Chondrocyte (in vitro differentiated cells): ENCODE data around the gene SPACA4. TPM values are rescaled to one million over a fixed set of nuclear protein-coding genes. Genes with fewer than 3 reads are reported as not detected.
"Not testable (repeated sequence)": the region's sequence is repeated elsewhere in the genome, so short reads cannot be mapped to it uniquely, and the experiment has no call there.

Source experiments
- DNase-seq: peaks from one replicate; pipeline ENCODE4 v3.0.0; 2021; ENCODE audit warnings: mixed read lengths, low spot score
- H3K27ac Mint-ChIP-seq: one replicate; pipeline ENCODE4 v1.8.0; 2021; ENCODE audit warnings: mild to moderate bottlenecking, moderate library complexity, mixed read lengths; ENCODE audit not compliant: unreplicated experiment
- H3K27me3 Mint-ChIP-seq: 2 replicates; pipeline ENCODE4 v1.8.0; 2021; ENCODE audit warnings: low read depth, mixed read lengths
- H3K36me3 Mint-ChIP-seq: 2 replicates; pipeline ENCODE4 v1.8.0; 2021; ENCODE audit warnings: low read depth, mixed read lengths
- H3K4me1 Mint-ChIP-seq: 2 replicates; pipeline ENCODE4 v1.8.0; 2021; ENCODE audit warnings: low read depth, mild to moderate bottlenecking, mixed read lengths
- H3K4me3 Mint-ChIP-seq: one replicate; pipeline ENCODE4 v1.8.0; 2021; ENCODE audit warnings: mild to moderate bottlenecking, moderate library complexity, mixed read lengths; ENCODE audit not compliant: unreplicated experiment
- H3K9me3 Mint-ChIP-seq: 2 replicates; pipeline ENCODE4 v1.8.0; 2021; ENCODE audit warnings: low read depth, mixed read lengths
- CTCF ChIP-seq: fragments of 200-600 bp; sonication (generic); IDR thresholded peaks from 2 replicates; pipeline ENCODE4 v1.5.0; 2021; ENCODE audit warnings: antibody characterized with exemption, mild to moderate bottlenecking, moderate library complexity
- total RNA-seq: library from RNA; stranded (reverse); gene quantifications from 3 replicates; pipeline ENCODE4 v1.2.1, GENCODE V29; 2021

The SPACA4 gene
- total RNA-seq, 1 donor from 2014 or later: not detected

DNA sequence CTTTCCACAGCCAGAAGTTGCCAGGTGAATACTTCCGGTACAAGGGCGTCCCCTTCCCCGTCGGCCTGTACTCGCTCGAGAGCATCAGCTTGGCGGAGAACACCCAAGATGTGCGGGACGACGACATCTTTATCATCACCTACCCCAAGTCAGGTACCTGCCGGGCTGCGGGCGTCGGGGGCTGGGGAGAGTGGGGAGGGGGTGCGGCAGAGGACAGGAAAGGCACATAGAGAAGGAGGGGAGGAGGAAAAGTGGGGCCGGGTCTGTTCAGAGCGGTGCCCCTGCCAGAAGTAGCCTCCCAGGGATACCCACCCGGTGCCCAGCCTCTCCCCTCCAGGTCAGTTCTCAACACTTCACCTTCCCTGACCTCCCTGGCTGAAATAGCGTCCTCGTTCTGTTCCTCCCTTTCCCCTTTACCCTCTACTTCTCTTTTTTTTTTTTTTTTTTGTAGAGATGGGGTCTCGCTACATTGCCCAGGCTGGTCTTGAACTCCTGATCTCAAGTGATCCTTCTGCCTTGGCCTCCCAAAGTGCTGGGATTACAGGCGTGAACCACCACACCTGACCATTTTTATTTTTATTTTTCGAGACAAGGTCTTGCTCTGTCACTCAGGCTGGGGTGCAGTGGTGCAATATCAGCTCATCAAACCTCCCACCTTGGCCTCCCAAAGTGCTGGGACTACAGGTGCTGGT, 30.5 kb upstream of the SPACA4 start:
- DNase-seq: no peak
- TF ChIP-seq CTCF: no peak
- no peaks in the 10 kb centered on the region for H3K36me3 Mint-ChIP-seq
- H3K4me3 Mint-ChIP-seq: no peak overlapping the region
- H3K27ac Mint-ChIP-seq: no peak overlapping the region
- peaks cover 10% of the 10 kb centered on the region for H3K4me1 Mint-ChIP-seq
- no peaks in the 10 kb centered on the region for H3K9me3 Mint-ChIP-seq
- H3K27me3 Mint-ChIP-seq: no peaks in the 10 kb centered on the region

DNA sequence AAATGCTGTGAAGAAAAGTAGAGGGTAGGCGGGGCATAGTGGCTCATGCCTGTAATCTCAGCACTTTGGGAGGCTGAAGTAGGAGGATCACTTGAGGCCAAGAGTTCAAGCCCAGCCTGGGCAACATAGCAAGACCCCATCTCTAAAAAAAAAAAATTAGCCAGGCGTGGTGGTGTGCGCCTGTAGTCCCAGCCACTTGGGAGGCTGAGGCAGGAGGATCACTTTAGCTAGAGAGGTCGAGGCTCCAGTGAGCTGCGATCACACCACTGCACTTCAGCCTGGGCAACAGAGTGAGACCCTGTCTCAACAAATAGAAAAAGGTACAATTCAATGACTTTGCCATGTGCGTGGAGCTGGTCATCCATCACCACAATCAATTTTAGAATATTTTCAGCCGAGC, 28.6 kb upstream of the SPACA4 start:
- H3K4me3 Mint-ChIP-seq, H3K27ac Mint-ChIP-seq, DNase-seq, H3K9me3 Mint-ChIP-seq, H3K36me3 Mint-ChIP-seq, H3K27me3 Mint-ChIP-seq: not testable (repeated sequence)
- H3K4me1 Mint-ChIP-seq: peaks cover 10% of the 10 kb centered on the region

DNA sequence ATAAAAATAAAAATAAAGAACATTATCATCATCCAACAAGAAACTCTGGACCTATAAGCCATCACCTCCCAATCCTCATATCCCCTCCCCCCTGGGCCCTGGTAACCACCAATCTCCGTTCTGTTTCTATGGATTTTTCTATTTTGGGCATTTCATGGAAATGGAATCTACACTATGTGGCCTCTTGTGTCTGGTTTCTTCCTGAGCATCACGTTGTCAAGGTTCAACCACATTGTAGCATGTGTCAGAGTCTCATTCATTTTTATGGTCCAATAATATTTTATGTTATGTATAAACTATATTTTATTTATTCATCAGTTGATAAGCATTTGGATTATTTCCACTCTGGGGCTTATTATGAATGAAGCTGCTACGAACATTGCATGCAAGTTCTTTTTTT, 27.7 kb upstream of the SPACA4 start:
- Mint-ChIP-seq H3K4me3 (no peak overlapping the region), H3K9me3 (no peaks in the 10 kb centered on the region), H3K36me3 (no peaks in the 10 kb centered on the region), H3K4me1 (peaks cover 12% of the 10 kb centered on the region), H3K27me3 (no peaks in the 10 kb centered on the region), H3K27ac (peak overlapping the region; percentile 57)
- DNase-seq: no peak
- no peak for TF ChIP-seq CTCF

DNA sequence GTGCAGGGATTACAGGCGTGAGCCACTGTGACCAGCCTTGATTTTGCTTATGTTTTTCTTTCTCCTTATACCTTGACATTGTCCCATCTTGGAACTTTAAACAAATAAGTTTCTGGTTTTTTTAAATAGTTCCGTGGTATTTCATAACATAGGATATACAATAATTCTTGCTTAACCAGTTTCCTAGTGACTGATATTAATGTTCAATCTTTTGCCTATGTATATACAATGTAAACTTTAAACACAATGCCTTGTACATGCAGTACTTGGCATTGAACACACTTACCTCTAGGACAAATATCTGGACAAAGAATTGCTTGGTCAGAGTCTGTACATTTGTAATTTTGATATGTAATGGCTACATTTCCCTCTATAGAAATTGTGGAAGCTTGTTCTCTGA, 24.4 kb upstream of the SPACA4 start:
- H3K9me3 Mint-ChIP-seq: no peaks in the 10 kb centered on the region
- H3K4me3 Mint-ChIP-seq: no peak overlapping the region
- H3K27me3 Mint-ChIP-seq: peaks cover 2% of the 10 kb centered on the region
- H3K4me1 Mint-ChIP-seq: peaks cover 8% of the 10 kb centered on the region
- DNase-seq: no peak
- H3K36me3 Mint-ChIP-seq: no peaks in the 10 kb centered on the region
- H3K27ac Mint-ChIP-seq: no peak overlapping the region
- TF ChIP-seq CTCF: no peak

GRCh38 chr19:48587387-48587786, 19.2 kb upstream of the SPACA4 start:
- peaks cover 2% of the 10 kb centered on the region for H3K27me3 Mint-ChIP-seq
- DNase-seq: no peak
- no peak for TF ChIP-seq CTCF
- H3K4me1 Mint-ChIP-seq: peaks cover 13% of the 10 kb centered on the region
- H3K27ac Mint-ChIP-seq: no peak overlapping the region
- no peak overlapping the region for H3K4me3 Mint-ChIP-seq
- H3K9me3 Mint-ChIP-seq: no peaks in the 10 kb centered on the region
- no peaks in the 10 kb centered on the region for H3K36me3 Mint-ChIP-seq
